HG02678 (cell line): ENCODE measurements around the gene KDM4F.

Experiments
- ATAC-seq: cut with Tn5 transposase; IDR thresholded peaks from one replicate; pipeline ENCODE4 v1.9.1; 2021; ENCODE audit warnings: mild to moderate bottlenecking, moderate library complexity; ENCODE audit not compliant: unreplicated experiment

Gene KDM4F

GRCh38 chr11:95089620-95090542, 40.7 kb downstream of the KDM4F start, which contains the start of gene ENDOD1:
Gene ENDOD1, plus strand, starts transcription at chr11:95089846. Its CDS starts 82 bp downstream, at chr11:95089928.
- peak; percentile 89 for ATAC-seq

- ATAC-seq = no peak
These were observed 42.5 kb downstream of the KDM4F start for GRCh38 chr11:95091663-95092180.

DNA sequence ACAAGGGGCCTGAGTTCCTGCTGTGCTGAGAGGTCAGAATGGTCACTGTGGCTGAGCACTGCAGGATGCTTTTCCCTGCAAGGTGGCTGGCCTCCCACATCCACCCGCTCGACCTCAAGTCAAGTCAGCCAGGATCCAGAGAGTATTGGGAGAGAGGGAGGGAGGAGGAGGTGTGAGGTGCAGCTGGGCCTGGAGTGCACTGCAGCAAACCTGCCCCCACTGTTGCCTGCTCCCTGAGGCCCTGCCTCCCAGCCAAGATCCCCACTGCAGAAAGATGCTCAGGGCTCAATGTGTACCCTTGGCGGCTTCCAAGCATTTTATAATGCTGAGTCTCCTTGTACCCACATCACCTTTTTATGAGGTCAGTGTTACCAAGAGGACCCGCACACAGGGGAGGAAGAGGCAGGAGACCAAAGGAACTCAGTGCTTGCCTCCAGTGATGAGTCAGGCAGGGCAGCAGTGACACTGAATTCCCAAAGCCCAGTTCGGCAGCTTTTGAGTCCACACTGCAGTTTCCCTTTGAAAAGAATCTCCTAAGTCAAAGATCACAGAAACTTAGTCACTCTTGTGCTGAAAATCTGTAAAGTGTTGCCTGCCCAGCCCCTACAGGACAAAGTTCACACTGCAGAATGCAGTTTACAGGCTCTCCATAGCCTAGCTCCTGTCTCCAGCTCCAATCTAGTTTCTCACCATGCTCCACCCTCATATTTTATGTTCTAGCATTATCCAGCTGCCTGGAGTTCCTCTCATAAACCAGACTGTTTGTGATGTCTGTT, 43.5 kb downstream of the KDM4F start:
- ATAC-seq = no peak

GRCh38 chr11:95093548-95093947, 44.3 kb downstream of the KDM4F start:
- no peak for ATAC-seq

- ATAC-seq = peak; percentile 76
These were observed 46.8 kb downstream of the KDM4F start for GRCh38 chr11:95095858-95096587.

DNA sequence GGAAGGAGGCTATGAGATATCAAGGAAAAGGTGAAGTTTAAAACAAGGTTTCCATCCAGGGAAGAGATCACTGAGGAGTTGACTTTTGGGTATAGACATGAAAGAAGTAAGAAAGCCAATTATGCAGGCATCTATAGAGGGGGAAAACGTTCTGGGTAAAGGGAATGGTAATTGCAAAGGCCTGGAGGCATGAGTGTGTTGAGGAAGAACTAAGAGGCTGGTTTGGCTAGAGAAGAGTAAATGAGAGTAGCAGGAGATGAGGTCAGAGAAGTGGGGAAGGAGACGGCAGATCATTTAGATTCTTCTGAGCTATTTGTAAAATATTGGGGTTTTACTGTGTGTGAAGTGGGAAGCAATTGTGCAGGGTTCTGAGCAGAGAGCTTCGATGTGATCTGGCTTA, 48.0 kb downstream of the KDM4F start:
- no peak for ATAC-seq

GRCh38 chr11:95098826-95099225, 49.6 kb downstream of the KDM4F start:
- ATAC-seq = no peak

DNA sequence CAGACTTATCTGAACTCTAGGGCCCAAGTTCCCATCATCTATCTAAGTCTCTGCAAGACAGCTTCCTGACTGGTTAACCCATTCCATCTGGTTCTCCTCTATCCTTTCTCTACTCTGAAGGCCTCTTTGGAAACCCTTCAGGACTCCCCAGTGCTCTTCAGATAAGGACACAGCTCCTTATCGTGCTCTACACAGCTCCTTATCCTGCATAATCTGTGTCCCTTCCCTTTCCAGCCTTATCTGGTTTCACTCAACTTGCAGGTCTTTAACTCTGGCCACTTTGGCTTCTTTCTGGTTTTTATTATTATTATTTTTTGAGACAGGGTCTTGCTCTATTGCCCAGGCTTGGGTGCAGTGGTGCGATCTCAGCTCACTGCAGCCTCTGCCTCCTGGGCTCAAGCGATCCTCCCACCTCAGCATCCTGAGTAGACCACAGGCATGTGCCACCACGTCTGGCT, 51.0 kb downstream of the KDM4F start:
- no peak for ATAC-seq
